MM.1S (cell line): ENCODE data around the gene ARMC9.
"Not testable (repeated sequence)": the region's sequence is repeated elsewhere in the genome, so short reads cannot be mapped to it uniquely, and the experiment has no call there.

Experiments used
- DNase-seq: peaks from one replicate; pipeline ENCODE4 v3.0.0-alpha.2; 2015
- H2AFZ ChIP-seq: fragments of 300-600 bp; sonication (generic); 2 replicates; pipeline ENCODE4 v1.6.0; 2016; ENCODE audit warnings: antibody characterized with exemption, low read length
- H3F3A ChIP-seq: fragments of 300-600 bp; sonication (generic); 2 replicates; pipeline ENCODE4 v1.6.1; 2016; ENCODE audit warnings: mild to moderate bottlenecking, antibody characterized with exemption, low read length, moderate library complexity, mixed read lengths; ENCODE audit not compliant: insufficient read depth
- H3K27ac ChIP-seq: fragments of 300-600 bp; sonication (generic); 2 replicates; pipeline ENCODE4 v1.5.1; 2016; ENCODE audit warnings: mild to moderate bottlenecking, low read length
- H3K27me3 ChIP-seq: fragments of 300-600 bp; sonication (generic); replicated peaks from 2 replicates; pipeline ENCODE4 v1.6.0; 2016; ENCODE audit warnings: low read length; ENCODE audit not compliant: insufficient read depth
- H3K36me3 ChIP-seq: fragments of 300-600 bp; sonication (generic); replicated peaks from 2 replicates; pipeline ENCODE4 v1.6.1; 2016; ENCODE audit warnings: mild to moderate bottlenecking, low read length, mixed read lengths; ENCODE audit not compliant: insufficient read depth
- H3K4me1 ChIP-seq: fragments of 300-600 bp; sonication (generic); 2 replicates; pipeline ENCODE4 v1.6.1; 2016; ENCODE audit warnings: low read length, mixed read lengths
- H3K4me2 ChIP-seq: fragments of 300-600 bp; sonication (generic); 2 replicates; pipeline ENCODE4 v1.6.0; 2016; ENCODE audit warnings: low read depth, low read length
- H3K4me3 ChIP-seq: fragments of 300-600 bp; sonication (generic); 2 replicates; pipeline ENCODE4 v1.5.1; 2016; ENCODE audit warnings: low read length, mixed read lengths
- H3K79me2 ChIP-seq: fragments of 300-600 bp; sonication (generic); 2 replicates; pipeline ENCODE4 v1.6.1; 2016; ENCODE audit warnings: mixed run types, low read length, mixed read lengths
- H3K9ac ChIP-seq: fragments of 300-600 bp; sonication (generic); 2 replicates; pipeline ENCODE4 v1.6.1; 2016; ENCODE audit warnings: low read length, mixed read lengths
- H3K9me2 ChIP-seq: fragments of 300-600 bp; sonication (generic); replicated peaks from 2 replicates; pipeline ENCODE4 v1.6.1; 2016; ENCODE audit warnings: mild to moderate bottlenecking, low read length, mixed read lengths; ENCODE audit not compliant: insufficient read depth
- H3K9me3 ChIP-seq: fragments of 300-600 bp; sonication (generic); replicated peaks from 2 replicates; pipeline ENCODE4 v1.6.1; 2016; ENCODE audit warnings: mild to moderate bottlenecking, low read length, mixed read lengths; ENCODE audit not compliant: insufficient read depth
- H4K20me1 ChIP-seq: fragments of 300-600 bp; sonication (generic); 2 replicates; pipeline ENCODE4 v1.6.1; 2016; ENCODE audit warnings: mild to moderate bottlenecking, low read length, moderate library complexity, mixed read lengths; ENCODE audit not compliant: insufficient read depth
- EZH2 ChIP-seq: fragments of 300-600 bp; sonication (generic); optimal IDR thresholded peaks from 2 replicates; pipeline ENCODE3; 2017; ENCODE audit warnings: low read depth, mild to moderate bottlenecking, antibody characterized with exemption, low read length, mixed read lengths
- EZH2phosphoT487 ChIP-seq: fragments of 300-600 bp; sonication (generic); IDR thresholded peaks from 2 replicates; pipeline ENCODE4 v1.6.1; 2018; ENCODE audit warnings: antibody characterized with exemption, low read length
- TF ChIP-seq, protein P1 (sequence below): fragments of 300-600 bp; sonication (generic); IDR thresholded peaks from 2 replicates; pipeline ENCODE4 v1.5.1; 2016; ENCODE audit warnings: antibody characterized with exemption, low read length, mixed read lengths

Gene ARMC9

DNA sequence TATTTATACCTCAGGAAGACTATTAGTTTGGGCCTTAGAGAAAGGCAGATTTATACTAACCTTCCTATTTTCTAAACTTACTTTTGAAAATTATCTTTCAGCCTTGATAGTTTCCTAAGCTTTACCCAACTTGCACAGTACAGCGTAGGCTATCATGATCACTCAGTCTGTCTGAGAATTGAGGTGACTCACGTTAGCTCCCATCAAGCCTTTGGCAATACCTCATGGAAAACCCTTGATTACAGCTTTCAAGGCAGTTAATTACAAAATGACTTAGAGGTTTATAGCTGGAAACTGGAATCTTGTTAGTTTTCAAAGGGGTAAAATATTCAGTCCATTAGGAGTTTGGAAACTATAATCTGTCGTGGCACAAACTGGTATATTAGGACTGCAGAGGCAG lies 26.4 kb upstream of the ARMC9 start:
- no peaks in the 10 kb centered on the region; the same call in 1 of the 2 replicates for H3K36me3 ChIP-seq
- no peak overlapping the region for H3K4me3 ChIP-seq
- H3K79me2 ChIP-seq = no peaks in the 10 kb centered on the region
- TF ChIP-seq EZH2phosphoT487 = no peak
- H2AFZ ChIP-seq = no peak overlapping the region
- H3F3A ChIP-seq = no peaks in the 10 kb centered on the region
- H3K4me1 ChIP-seq = no peaks in the 10 kb centered on the region
- H3K27ac ChIP-seq = no peak overlapping the region
- H3K9ac ChIP-seq = no peak overlapping the region
- H3K9me2 ChIP-seq = no peaks in the 10 kb centered on the region
- H3K4me2 ChIP-seq = no peak overlapping the region
- H3K9me3 ChIP-seq = no peaks in the 10 kb centered on the region
- no peaks in the 10 kb centered on the region for H3K27me3 ChIP-seq
- H4K20me1 ChIP-seq = no peaks in the 10 kb centered on the region
- no peak for DNase-seq

DNA sequence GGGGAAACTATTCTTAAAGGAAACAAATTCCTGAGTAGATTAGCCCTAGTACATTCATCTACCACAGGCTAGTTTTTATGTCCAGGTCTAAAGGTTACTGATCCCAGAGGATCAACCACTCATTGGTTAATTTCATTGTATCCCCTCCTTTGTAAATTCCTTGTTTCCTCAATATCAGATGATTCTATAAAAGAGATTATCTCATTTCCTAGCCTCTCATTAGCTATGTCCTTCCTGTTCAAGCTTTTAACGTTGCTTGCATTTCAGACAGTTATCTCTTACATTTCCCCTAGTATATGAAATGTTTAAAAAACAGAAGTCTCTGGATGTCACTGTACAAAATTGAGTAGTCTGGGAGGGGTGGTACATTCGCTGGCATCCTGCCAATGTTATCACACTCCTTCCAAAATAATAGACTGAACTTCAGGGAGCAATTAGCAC lies 24.2 kb upstream of the ARMC9 start:
- Histone ChIP-seq H3K27me3 (no peaks in the 10 kb centered on the region), H4K20me1 (no peaks in the 10 kb centered on the region), H3F3A (no peaks in the 10 kb centered on the region), H3K79me2 (no peaks in the 10 kb centered on the region), H3K4me1 (peaks cover 4% of the 10 kb centered on the region), H3K27ac (no peak overlapping the region), H3K4me3 (no peak overlapping the region), H3K36me3 (no peaks in the 10 kb centered on the region; the same call in 1 of the 2 replicates), H3K4me2 (no peak overlapping the region), H3K9me2 (no peaks in the 10 kb centered on the region), H2AFZ (no peak overlapping the region), H3K9me3 (no peaks in the 10 kb centered on the region), H3K9ac (no peak overlapping the region)
- TF ChIP-seq EZH2 = no peak
- DNase-seq = no peak

DNA sequence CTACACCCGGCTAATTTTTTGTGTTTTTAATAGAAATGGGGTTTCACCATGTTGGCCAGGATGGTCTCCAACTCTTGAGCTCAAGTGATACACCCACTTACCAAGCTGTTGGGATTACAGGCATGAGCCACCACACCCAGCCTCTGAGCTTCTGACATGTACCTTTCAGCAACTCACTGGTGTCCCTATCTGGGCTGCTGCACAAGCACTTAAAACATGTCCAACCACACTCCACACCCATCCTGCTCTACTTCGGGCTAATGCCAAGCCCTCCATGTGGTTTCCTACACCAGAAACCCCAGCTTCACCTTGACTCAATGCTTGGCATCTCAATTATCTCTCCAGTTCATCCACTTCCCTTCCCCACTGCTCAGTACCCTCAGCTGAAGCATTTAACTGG lies 22.4 kb upstream of the ARMC9 start:
- peaks cover 2% of the 10 kb centered on the region; the same call in 1 of the 2 replicates for H3F3A ChIP-seq
- H3K9me3 ChIP-seq = no peaks in the 10 kb centered on the region
- H3K27ac ChIP-seq = no peak overlapping the region
- no peak overlapping the region for H3K9ac ChIP-seq
- H3K9me2 ChIP-seq = no peaks in the 10 kb centered on the region
- no peaks in the 10 kb centered on the region for H3K27me3 ChIP-seq
- H2AFZ ChIP-seq = no peak overlapping the region
- peaks cover 16% of the 10 kb centered on the region for H3K4me1 ChIP-seq
- no peak overlapping the region for H3K4me3 ChIP-seq
- DNase-seq = no peak
- no peaks in the 10 kb centered on the region for H4K20me1 ChIP-seq
- TF ChIP-seq EZH2phosphoT487 = no peak
- no peak for TF ChIP-seq EZH2
- TF ChIP-seq, protein P1, sequence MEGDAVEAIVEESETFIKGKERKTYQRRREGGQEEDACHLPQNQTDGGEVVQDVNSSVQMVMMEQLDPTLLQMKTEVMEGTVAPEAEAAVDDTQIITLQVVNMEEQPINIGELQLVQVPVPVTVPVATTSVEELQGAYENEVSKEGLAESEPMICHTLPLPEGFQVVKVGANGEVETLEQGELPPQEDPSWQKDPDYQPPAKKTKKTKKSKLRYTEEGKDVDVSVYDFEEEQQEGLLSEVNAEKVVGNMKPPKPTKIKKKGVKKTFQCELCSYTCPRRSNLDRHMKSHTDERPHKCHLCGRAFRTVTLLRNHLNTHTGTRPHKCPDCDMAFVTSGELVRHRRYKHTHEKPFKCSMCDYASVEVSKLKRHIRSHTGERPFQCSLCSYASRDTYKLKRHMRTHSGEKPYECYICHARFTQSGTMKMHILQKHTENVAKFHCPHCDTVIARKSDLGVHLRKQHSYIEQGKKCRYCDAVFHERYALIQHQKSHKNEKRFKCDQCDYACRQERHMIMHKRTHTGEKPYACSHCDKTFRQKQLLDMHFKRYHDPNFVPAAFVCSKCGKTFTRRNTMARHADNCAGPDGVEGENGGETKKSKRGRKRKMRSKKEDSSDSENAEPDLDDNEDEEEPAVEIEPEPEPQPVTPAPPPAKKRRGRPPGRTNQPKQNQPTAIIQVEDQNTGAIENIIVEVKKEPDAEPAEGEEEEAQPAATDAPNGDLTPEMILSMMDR = no peak
- no peaks in the 10 kb centered on the region for H3K36me3 ChIP-seq
- H3K4me2 ChIP-seq = no peak overlapping the region
- no peaks in the 10 kb centered on the region for H3K79me2 ChIP-seq

DNA sequence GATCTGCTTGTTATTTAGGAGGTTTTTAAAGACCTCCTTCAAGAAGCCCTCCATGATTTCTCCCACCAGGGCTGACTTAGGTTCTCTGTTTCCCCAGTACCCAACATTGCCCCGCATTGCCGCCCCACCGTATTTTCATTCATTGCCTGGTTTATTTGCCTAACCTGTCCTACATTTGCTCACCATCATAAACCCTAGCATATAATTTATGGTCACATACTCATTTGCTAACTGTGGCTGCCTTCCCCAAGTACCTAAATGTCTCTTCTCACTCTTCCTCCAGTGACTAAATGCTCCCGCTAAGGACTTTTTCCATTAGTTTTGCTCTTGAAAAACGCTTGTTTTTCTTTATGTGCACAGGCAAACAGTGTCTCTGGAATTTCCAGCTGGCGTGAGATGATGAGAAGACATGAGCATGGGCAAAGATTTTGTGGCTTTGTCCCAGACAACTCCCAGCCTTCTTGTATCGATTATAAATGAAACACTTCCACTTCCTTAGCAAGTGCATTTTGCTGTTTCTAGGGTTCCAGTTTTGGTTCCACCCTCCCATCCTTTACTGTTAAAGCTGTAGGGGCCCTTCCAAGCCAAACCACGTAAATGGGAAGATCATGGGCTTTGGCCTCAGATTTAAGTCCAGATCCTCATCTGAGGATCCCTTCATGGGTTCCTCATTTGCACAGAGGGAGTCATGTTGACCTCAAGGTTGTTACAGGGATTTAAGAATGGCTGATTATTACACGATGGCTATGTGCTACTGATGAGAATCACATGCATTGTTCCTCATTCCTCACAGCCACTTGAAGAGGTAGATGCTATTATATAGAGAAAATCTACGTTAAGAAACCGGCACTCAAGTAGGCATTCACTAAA lies 21.0 kb upstream of the ARMC9 start:
- H4K20me1 ChIP-seq = no peaks in the 10 kb centered on the region
- no peak overlapping the region for H3K4me2 ChIP-seq
- TF ChIP-seq, protein P1 = no peak
- TF ChIP-seq EZH2 (no peak), EZH2phosphoT487 (no peak)

DNA sequence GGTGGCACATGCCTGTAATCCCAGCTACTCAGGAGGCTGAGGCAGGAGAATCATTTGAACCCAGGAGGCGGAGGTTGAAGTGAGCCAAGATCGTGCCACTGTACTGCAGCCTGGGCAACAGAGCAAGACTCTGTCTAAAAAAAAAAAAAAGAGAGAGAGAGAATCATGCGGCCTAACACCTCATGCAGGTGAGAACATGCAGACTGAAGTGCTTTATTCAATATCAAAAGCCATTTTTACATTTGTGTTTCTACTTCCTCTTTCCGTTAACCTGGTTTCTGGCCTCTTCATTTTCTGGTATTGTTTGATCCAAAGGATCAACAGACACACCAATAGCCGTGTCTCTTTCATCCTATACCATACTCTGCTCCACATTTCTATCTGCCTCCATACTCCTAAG lies 19.6 kb upstream of the ARMC9 start:
- H3K9me2 ChIP-seq, H3K4me2 ChIP-seq, H3F3A ChIP-seq, H3K9ac ChIP-seq, H3K9me3 ChIP-seq, H4K20me1 ChIP-seq, DNase-seq, H3K27ac ChIP-seq, H3K36me3 ChIP-seq, H2AFZ ChIP-seq, H3K79me2 ChIP-seq, H3K27me3 ChIP-seq, H3K4me3 ChIP-seq: not testable (repeated sequence)
- H3K4me1 ChIP-seq = peaks cover 16% of the 10 kb centered on the region

More for the DNA sequence above, 21.0 kb upstream of the ARMC9 start:
- Histone ChIP-seq H3K9ac (no peak overlapping the region), H3K27ac (no peak overlapping the region), H3K4me1 (peaks cover 16% of the 10 kb centered on the region), H3K36me3 (no peaks in the 10 kb centered on the region), H3K4me3 (no peak overlapping the region), H3K27me3 (no peaks in the 10 kb centered on the region), H3K9me2 (no peaks in the 10 kb centered on the region), H3K9me3 (no peaks in the 10 kb centered on the region), H2AFZ (no peak overlapping the region), H3K79me2 (no peaks in the 10 kb centered on the region), H3F3A (peaks cover 2% of the 10 kb centered on the region; the same call in 1 of the 2 replicates)
- DNase-seq = no peak
